HG03139 (cell line): ENCODE results near the gene ZNF618.

Experiments used
- ATAC-seq: cut with Tn5 transposase; IDR thresholded peaks from one replicate; pipeline ENCODE4 v1.9.1; 2021; ENCODE audit not compliant: unreplicated experiment

Gene ZNF618

GRCh38 chr9:113885183-113886025, 9.3 kb downstream of the ZNF618 start:
- no peak for ATAC-seq

GRCh38 chr9:113886026-113886369, 9.9 kb downstream of the ZNF618 start:
- ATAC-seq: no peak

- ATAC-seq: no peak
Observed at GRCh38 chr9:113886466-113886865, 10.4 kb downstream of the ZNF618 start.

GRCh38 chr9:113886933-113887332, 10.8 kb downstream of the ZNF618 start:
- ATAC-seq: no peak

- no peak for ATAC-seq
Observed at GRCh38 chr9:113887436-113887835, 11.3 kb downstream of the ZNF618 start.

- no peak for ATAC-seq
Observed at GRCh38 chr9:113888336-113888735, 12.2 kb downstream of the ZNF618 start.

GRCh38 chr9:113888976-113889375, 12.9 kb downstream of the ZNF618 start:
- no peak for ATAC-seq

GRCh38 chr9:113890704-113891103, 14.6 kb downstream of the ZNF618 start:
- no peak for ATAC-seq

GRCh38 chr9:113892861-113893491, 16.9 kb downstream of the ZNF618 start:
- ATAC-seq: no peak

GRCh38 chr9:113894166-113894565, 18.1 kb downstream of the ZNF618 start:
- ATAC-seq: no peak

- no peak for ATAC-seq
Observed at GRCh38 chr9:113895526-113895925, 19.4 kb downstream of the ZNF618 start.

- ATAC-seq: no peak
Observed at GRCh38 chr9:113896713-113897112, 20.6 kb downstream of the ZNF618 start.

- no peak for ATAC-seq
Observed at GRCh38 chr9:113898151-113898550, 22.0 kb downstream of the ZNF618 start.

GRCh38 chr9:113898596-113898995, 22.5 kb downstream of the ZNF618 start:
- no peak for ATAC-seq

GRCh38 chr9:113899205-113899604, 23.1 kb downstream of the ZNF618 start:
- ATAC-seq: no peak

GRCh38 chr9:113901221-113901688, 25.1 kb downstream of the ZNF618 start:
- no peak for ATAC-seq

- no peak for ATAC-seq
Observed at GRCh38 chr9:113903514-113904077, 27.5 kb downstream of the ZNF618 start.

- no peak for ATAC-seq
Observed at GRCh38 chr9:113906411-113907110, 30.5 kb downstream of the ZNF618 start.

- ATAC-seq: no peak
Observed at GRCh38 chr9:113907282-113907681, 31.2 kb downstream of the ZNF618 start.

GRCh38 chr9:113909421-113909820, 33.3 kb downstream of the ZNF618 start:
- no peak for ATAC-seq

GRCh38 chr9:113910036-113910639, 34.0 kb downstream of the ZNF618 start:
- no peak for ATAC-seq
